Hepatocyte (in vitro differentiated cells): ENCODE results near the gene KIAA0930.

Experiments used
- EZH2 ChIP-seq: fragments of 200-600 bp; sonication (generic); IDR thresholded peaks from 2 replicates; pipeline ENCODE4 v1.6.1; 2016; ENCODE audit warnings: antibody characterized with exemption, mild to moderate bottlenecking, borderline replicate concordance
- TF ChIP-seq, protein P1 (sequence below): fragments of 200-600 bp; sonication (generic); IDR thresholded peaks from 2 replicates; pipeline ENCODE4 v1.5.1; 2016; ENCODE audit warnings: antibody characterized with exemption, mild to moderate bottlenecking; ENCODE audit not compliant: poor library complexity

DNA sequence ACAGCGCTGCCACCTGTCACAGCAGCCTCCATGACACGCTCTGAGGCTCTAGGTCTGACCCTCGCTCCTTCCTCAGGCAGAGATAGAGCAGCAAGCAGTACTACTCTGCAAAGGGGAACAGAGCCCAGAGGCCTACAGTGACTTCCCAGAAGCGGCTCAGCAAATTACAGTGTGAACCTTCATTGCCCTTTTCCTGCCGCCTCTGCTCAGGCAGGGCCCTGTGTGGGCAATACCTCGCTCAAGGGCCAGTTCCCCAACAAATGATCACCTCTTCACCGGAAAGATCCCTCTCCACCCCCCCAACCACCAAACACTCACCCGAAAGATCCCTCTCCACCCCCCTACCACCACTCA is 12.3 kb downstream of the KIAA0930 start:
- TF ChIP-seq, protein P1, sequence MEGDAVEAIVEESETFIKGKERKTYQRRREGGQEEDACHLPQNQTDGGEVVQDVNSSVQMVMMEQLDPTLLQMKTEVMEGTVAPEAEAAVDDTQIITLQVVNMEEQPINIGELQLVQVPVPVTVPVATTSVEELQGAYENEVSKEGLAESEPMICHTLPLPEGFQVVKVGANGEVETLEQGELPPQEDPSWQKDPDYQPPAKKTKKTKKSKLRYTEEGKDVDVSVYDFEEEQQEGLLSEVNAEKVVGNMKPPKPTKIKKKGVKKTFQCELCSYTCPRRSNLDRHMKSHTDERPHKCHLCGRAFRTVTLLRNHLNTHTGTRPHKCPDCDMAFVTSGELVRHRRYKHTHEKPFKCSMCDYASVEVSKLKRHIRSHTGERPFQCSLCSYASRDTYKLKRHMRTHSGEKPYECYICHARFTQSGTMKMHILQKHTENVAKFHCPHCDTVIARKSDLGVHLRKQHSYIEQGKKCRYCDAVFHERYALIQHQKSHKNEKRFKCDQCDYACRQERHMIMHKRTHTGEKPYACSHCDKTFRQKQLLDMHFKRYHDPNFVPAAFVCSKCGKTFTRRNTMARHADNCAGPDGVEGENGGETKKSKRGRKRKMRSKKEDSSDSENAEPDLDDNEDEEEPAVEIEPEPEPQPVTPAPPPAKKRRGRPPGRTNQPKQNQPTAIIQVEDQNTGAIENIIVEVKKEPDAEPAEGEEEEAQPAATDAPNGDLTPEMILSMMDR: no peak
- no peak for TF ChIP-seq EZH2
